A673 (cell line): Measurements from ENCODE around the gene NUDCD2. TPM values are rescaled to one million over a fixed set of nuclear protein-coding genes. Genes with fewer than 3 reads are reported as not detected.

ENCODE experiments used
- BruUV-seq: library from RNA; stranded (reverse); fragments of 400-500 nt; replicated peaks from 2 replicates; lab custom pipeline; 2021; lab: Mats Ljungman, UMichigan
- CTCF ChIA-PET: fragments of 300-600 bp; sonication (Branson Sonifier 250); formaldehyde crosslinking; loops from one replicate; lab custom pipeline; 2022; ENCODE audit warnings: antibody characterized with exemption; lab: Charles Lee
- POLR2A ChIA-PET: fragments of 300-600 bp; sonication (Branson Sonifier 250); formaldehyde crosslinking; loops from one replicate; lab custom pipeline; 2022; ENCODE audit warnings: antibody characterized with exemption; ENCODE audit not compliant: low non-redundant PET; lab: Charles Lee
- DNase-seq: peaks from one replicate; pipeline ENCODE4 v3.0.0-alpha.2; 2015; ENCODE audit warnings: low spot score
- H3K27ac ChIP-seq: fragments of 200-600 bp; sonication (generic); 2 replicates; pipeline ENCODE4 v1.5.1; 2016; ENCODE audit warnings: mixed run types, low read depth, mild to moderate bottlenecking, mixed read lengths, antibody characterized with exemption, low read length; ENCODE audit not compliant: poor library complexity, severe bottlenecking
- H3K27me3 ChIP-seq: fragments of 200-600 bp; sonication (generic); replicated peaks from 2 replicates; pipeline ENCODE4 v1.6.1; 2017; ENCODE audit warnings: mixed run types, low read depth, mild to moderate bottlenecking, mixed read lengths, antibody characterized with exemption, low read length; ENCODE audit not compliant: insufficient read depth, poor library complexity
- H3K36me3 ChIP-seq: fragments of 200-600 bp; sonication (generic); 2 replicates; pipeline ENCODE4 v1.6.1; 2016; ENCODE audit warnings: mixed run types, mild to moderate bottlenecking, mixed read lengths, antibody characterized with exemption, low read length; ENCODE audit not compliant: insufficient read depth, poor library complexity, severe bottlenecking
- H3K4me1 ChIP-seq: fragments of 200-600 bp; sonication (generic); 2 replicates; pipeline ENCODE4 v1.6.1; 2017; ENCODE audit warnings: mixed run types, mild to moderate bottlenecking, mixed read lengths, antibody characterized with exemption, low read length; ENCODE audit not compliant: insufficient read depth, poor library complexity, severe bottlenecking
- H3K4me3 ChIP-seq: fragments of 200-600 bp; sonication (generic); 2 replicates; pipeline ENCODE4 v1.5.1; 2016; ENCODE audit warnings: low read depth, mixed run types, mild to moderate bottlenecking, mixed read lengths, low read length; ENCODE audit not compliant: poor library complexity, severe bottlenecking
- H3K9me3 ChIP-seq: fragments of 200-600 bp; sonication (generic); 2 replicates; pipeline ENCODE4 v1.6.1; 2016; ENCODE audit warnings: mixed run types, low read depth, mild to moderate bottlenecking, mixed read lengths, antibody characterized with exemption, low read length; ENCODE audit not compliant: poor library complexity, severe bottlenecking
- EZH2 ChIP-seq: fragments of 200-600 bp; sonication (generic); IDR thresholded peaks from 2 replicates; pipeline ENCODE4 v1.6.1; 2017; ENCODE audit warnings: borderline replicate concordance, low read depth, mild to moderate bottlenecking, mixed read lengths, antibody characterized with exemption, low read length; ENCODE audit not compliant: poor library complexity, severe bottlenecking
- intact Hi-C: fragments of 100-400 bp; cut with micrococcal nuclease; formaldehyde crosslinking; loops from one replicate; pipeline ENCODE4 v1.10.0; 2022; ENCODE audit not compliant: unreplicated experiment
- total RNA-seq: library from RNA; stranded (reverse); gene quantifications from 2 replicates; pipeline ENCODE4 v1.2.3, GENCODE V29; 2021
- TF ChIP-seq, protein P1 (sequence below): fragments of 300-800, 200-600 bp; sonication (generic); conservative IDR thresholded peaks from 2 replicates; pipeline ENCODE4 v1.5.1; 2017; ENCODE audit warnings: low read depth, mild to moderate bottlenecking, antibody characterized with exemption, low read length, moderate library complexity, mixed read lengths

NUDCD2 gene
- total RNA-seq, 1 experiment from 2014 or later = 67.2 TPM

DNA sequence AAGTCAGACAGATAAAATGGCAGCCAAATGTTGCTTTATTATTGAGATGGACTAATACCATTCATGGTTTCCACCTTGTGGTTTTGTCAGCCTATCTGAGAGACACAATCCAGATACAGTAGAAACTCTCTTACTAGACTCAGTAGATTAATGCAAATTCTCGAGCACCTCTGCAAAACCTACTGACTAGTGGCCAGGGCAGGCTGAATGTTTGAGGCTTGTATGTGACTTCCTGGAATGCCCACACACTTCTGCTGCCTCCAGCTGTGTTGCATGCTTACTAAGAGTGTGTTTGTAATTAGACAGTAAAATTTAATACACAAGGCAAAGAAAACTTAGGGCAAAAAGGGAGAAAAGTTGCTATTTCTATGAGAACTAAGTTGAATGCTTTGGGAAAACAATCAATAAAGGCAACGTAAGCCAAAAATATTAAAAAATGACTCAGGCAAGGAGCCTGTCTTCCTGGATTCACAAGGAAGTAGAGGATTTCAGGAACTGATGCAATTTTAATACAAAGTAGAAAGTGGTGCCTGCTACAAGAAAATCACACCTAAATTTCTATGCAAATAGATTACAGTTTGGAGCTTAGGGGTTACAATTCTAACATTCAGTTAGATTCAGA is 52.8 kb downstream of the NUDCD2 start:
- intact Hi-C loops = loop anchor here (5.0 kb wide), 4 partner anchors 45 to 1555 kb away; no protein-coding TSS in a partner anchor
- Histone ChIP-seq H3K27ac (peak overlapping the region; percentile 75), H3K4me1 (peaks cover 15% of the 10 kb centered on the region), H3K9me3 (no peaks in the 10 kb centered on the region), H3K36me3 (no peaks in the 10 kb centered on the region), H3K27me3 (no peaks in the 10 kb centered on the region), H3K4me3 (no peak overlapping the region)
- peak; percentile 57 for DNase-seq
- no TSS peak for BruUV-seq
- CTCF ChIA-PET = no interaction called here
- POLR2A ChIA-PET = no interaction called here
- TF ChIP-seq, protein P1, sequence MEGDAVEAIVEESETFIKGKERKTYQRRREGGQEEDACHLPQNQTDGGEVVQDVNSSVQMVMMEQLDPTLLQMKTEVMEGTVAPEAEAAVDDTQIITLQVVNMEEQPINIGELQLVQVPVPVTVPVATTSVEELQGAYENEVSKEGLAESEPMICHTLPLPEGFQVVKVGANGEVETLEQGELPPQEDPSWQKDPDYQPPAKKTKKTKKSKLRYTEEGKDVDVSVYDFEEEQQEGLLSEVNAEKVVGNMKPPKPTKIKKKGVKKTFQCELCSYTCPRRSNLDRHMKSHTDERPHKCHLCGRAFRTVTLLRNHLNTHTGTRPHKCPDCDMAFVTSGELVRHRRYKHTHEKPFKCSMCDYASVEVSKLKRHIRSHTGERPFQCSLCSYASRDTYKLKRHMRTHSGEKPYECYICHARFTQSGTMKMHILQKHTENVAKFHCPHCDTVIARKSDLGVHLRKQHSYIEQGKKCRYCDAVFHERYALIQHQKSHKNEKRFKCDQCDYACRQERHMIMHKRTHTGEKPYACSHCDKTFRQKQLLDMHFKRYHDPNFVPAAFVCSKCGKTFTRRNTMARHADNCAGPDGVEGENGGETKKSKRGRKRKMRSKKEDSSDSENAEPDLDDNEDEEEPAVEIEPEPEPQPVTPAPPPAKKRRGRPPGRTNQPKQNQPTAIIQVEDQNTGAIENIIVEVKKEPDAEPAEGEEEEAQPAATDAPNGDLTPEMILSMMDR = no peak
- no peak for TF ChIP-seq EZH2

DNA sequence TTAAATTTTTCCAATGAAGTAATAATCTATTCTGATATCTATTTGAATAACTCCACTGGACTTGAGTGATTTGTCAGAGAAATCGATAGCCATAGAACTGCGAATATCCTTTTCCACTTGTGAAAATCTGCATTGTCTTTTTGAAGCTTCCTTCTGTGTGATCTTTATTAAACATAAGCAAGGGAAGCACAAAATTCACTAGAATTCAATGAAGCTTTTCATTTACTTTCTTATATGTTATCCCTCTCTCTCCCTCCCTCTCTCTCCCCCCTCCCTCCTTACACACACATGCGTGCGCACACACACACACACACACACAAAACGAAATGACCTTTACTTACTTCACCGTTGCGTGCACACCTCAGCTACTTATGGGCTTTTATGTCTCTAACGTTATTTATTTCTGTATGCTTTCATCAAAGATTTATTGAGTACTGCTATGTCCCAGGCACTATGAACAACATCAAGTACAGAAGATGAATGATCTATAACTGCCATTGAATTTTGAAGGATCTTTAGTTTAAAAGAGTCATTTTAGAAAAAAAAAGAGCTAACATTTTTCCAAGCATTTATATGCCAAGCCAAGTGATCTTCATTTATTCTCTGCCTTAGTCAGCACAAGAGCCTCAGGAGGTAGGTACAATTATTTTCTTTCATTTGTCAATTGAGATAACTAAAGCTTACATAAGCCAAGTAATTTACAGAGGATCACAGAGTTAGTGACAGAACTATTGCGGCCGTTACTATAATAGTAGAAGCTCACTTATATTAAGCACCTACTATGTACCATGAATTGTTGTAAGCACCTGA is 55.3 kb downstream of the NUDCD2 start:
- Histone ChIP-seq H3K4me3 (no peak overlapping the region), H3K9me3 (no peaks in the 10 kb centered on the region), H3K27ac (no peak overlapping the region), H3K27me3 (no peaks in the 10 kb centered on the region), H3K4me1 (peaks cover 15% of the 10 kb centered on the region), H3K36me3 (no peaks in the 10 kb centered on the region)
- intact Hi-C loops = loop anchor here (5.0 kb wide), 4 partner anchors 42 to 1552 kb away; no protein-coding TSS in a partner anchor
- CTCF ChIA-PET = interaction anchor here (0.6 kb wide), 1 partner anchor 18 kb away, joined by 3 read pairs; no protein-coding TSS in a partner anchor
- DNase-seq = no peak
- no TSS peak for BruUV-seq
- POLR2A ChIA-PET = no interaction called here
- TF ChIP-seq, protein P1 = no peak
- no peak for TF ChIP-seq EZH2

DNA sequence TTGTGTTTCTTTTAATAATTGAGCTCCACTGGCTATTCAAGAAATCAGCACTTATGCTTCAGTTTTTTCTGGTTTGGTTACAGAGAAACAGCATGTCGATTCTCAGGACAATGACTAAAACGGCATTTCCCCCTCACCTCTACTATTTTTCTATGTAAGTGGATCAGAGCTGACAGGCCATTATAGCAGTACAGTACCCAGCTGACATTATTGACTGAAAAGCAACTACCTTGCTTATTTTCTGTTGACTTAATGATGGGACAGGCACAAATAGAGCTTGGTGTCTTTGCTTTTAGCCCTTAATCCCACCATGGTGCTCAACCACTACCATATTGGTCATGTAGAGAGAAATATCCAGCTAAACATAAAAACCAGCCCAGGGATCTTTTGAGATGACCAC is 57.9 kb downstream of the NUDCD2 start:
- peaks cover 3% of the 10 kb centered on the region for H3K4me1 ChIP-seq
- H3K9me3 ChIP-seq = no peaks in the 10 kb centered on the region
- CTCF ChIA-PET = no interaction called here
- no peaks in the 10 kb centered on the region for H3K27me3 ChIP-seq
- no peak for TF ChIP-seq EZH2
- TF ChIP-seq, protein P1 = no peak
- no peaks in the 10 kb centered on the region for H3K36me3 ChIP-seq
- H3K27ac ChIP-seq = no peak overlapping the region
- DNase-seq = no peak
- POLR2A ChIA-PET = no interaction called here
- H3K4me3 ChIP-seq = no peak overlapping the region
- intact Hi-C loops = no loop called here
- no TSS peak for BruUV-seq
